ENCODE measurements around the gene RAB39B. TPM values are rescaled to one million over a fixed set of nuclear protein-coding genes. Genes with fewer than 3 reads are reported as not detected.
"Not testable (repeated sequence)": the region's sequence is repeated elsewhere in the genome, so short reads cannot be mapped to it uniquely, and the experiment has no call there.

RAB39B gene
- total RNA-seq, 6 experiments from 2014 or later, result 0.05 to 0.28 (median 0.19) TPM

GRCh38 chrX:155246748-155247147 is 17.5 kb downstream of the RAB39B start:
- Mint-ChIP-seq H3K4me3 (no peak overlapping the region), H3K9me3 (no peaks in the 10 kb centered on the region), H3K4me1 (ENCODE audit: low read depth) (no peaks in the 10 kb centered on the region), H3K36me3 (ENCODE audit: low read depth) (no peaks in the 10 kb centered on the region), H3K27ac (no peak overlapping the region), H3K27me3 (ENCODE audit: insufficient read depth) (no peaks in the 10 kb centered on the region)
- DNase-seq, result no peak
- no peak for TF ChIP-seq CTCF (IDR thresholded peaks at IDR 0.05)

- Mint-ChIP-seq H3K4me3 (no peak overlapping the region), H3K9me3 (no peaks in the 10 kb centered on the region), H3K27me3 (ENCODE audit: insufficient read depth) (no peaks in the 10 kb centered on the region), H3K4me1 (ENCODE audit: low read depth) (no peaks in the 10 kb centered on the region), H3K36me3 (ENCODE audit: low read depth) (peaks cover 7% of the 10 kb centered on the region), H3K27ac (no peak overlapping the region)
- TF ChIP-seq CTCF (IDR thresholded peaks at IDR 0.05), result no peak
- no peak for DNase-seq
These were observed 22.0 kb downstream of the RAB39B start for GRCh38 chrX:155242300-155242699.

- no peak for TF ChIP-seq CTCF (IDR thresholded peaks at IDR 0.05)
- DNase-seq, result no peak
- Mint-ChIP-seq H3K4me1 (ENCODE audit: low read depth) (0 out of 2 replicates have a peak, but pooled peaks cover 5% of the 10 kb centered on the region), H3K27ac (no peak overlapping the region), H3K27me3 (ENCODE audit: insufficient read depth) (no peaks in the 10 kb centered on the region), H3K4me3 (no peak overlapping the region), H3K9me3 (no peaks in the 10 kb centered on the region), H3K36me3 (ENCODE audit: low read depth) (peaks cover 9% of the 10 kb centered on the region)
These were observed 26.6 kb downstream of the RAB39B start for GRCh38 chrX:155237719-155238118.

- Mint-ChIP-seq H3K4me3 (no peak overlapping the region), H3K9me3 (no peaks in the 10 kb centered on the region), H3K27ac (no peak overlapping the region), H3K4me1 (ENCODE audit: low read depth) (0 out of 2 replicates have a peak, but pooled peaks cover 5% of the 10 kb centered on the region), H3K27me3 (ENCODE audit: insufficient read depth) (no peaks in the 10 kb centered on the region), H3K36me3 (ENCODE audit: low read depth) (peaks cover 14% of the 10 kb centered on the region)
- no peak for DNase-seq
- TF ChIP-seq CTCF (IDR thresholded peaks at IDR 0.05), result no peak
These were observed 28.4 kb downstream of the RAB39B start for GRCh38 chrX:155235891-155236290.

GRCh38 chrX:155231163-155231562 is 33.1 kb downstream of the RAB39B start:
- Mint-ChIP-seq H3K27me3 (ENCODE audit: insufficient read depth) (peaks cover 1% of the 10 kb centered on the region; the same call in 1 of the 2 replicates), H3K9me3 (no peaks in the 10 kb centered on the region), H3K4me3 (no peak overlapping the region), H3K27ac (no peak overlapping the region), H3K36me3 (ENCODE audit: low read depth) (peaks cover 18% of the 10 kb centered on the region; the same call in 1 of the 2 replicates), H3K4me1 (ENCODE audit: low read depth) (peaks cover 8% of the 10 kb centered on the region; the same call in 1 of the 2 replicates)
- TF ChIP-seq CTCF (IDR thresholded peaks at IDR 0.05), result no peak
- DNase-seq, result no peak

GRCh38 chrX:155225774-155226173 is 38.5 kb downstream of the RAB39B start:
- H3K27me3 Mint-ChIP-seq (ENCODE audit: insufficient read depth), result peaks cover 1% of the 10 kb centered on the region; the same call in 1 of the 2 replicates
- H3K36me3 Mint-ChIP-seq (ENCODE audit: low read depth), result peaks cover 20% of the 10 kb centered on the region; the same call in 1 of the 2 replicates
- no peaks in the 10 kb centered on the region for H3K9me3 Mint-ChIP-seq
- peaks cover 5% of the 10 kb centered on the region; the same call in 1 of the 2 replicates for H3K4me1 Mint-ChIP-seq (ENCODE audit: low read depth)
- no peak for TF ChIP-seq CTCF (IDR thresholded peaks at IDR 0.05)
- H3K4me3 Mint-ChIP-seq, result no peak overlapping the region
- DNase-seq, result no peak
- H3K27ac Mint-ChIP-seq, result no peak overlapping the region

- not testable (repeated sequence) for H3K9me3 Mint-ChIP-seq; DNase-seq; H3K4me3 Mint-ChIP-seq; H3K36me3 Mint-ChIP-seq (ENCODE audit: low read depth); H3K4me1 Mint-ChIP-seq (ENCODE audit: low read depth); H3K27me3 Mint-ChIP-seq (ENCODE audit: insufficient read depth); H3K27ac Mint-ChIP-seq
These were observed 40.5 kb downstream of the RAB39B start for GRCh38 chrX:155223746-155224145.
